Measurements from ENCODE around the gene YKT6. TPM values are rescaled to one million over a fixed set of nuclear protein-coding genes. Genes with fewer than 3 reads are reported as not detected.

The YKT6 gene
- total RNA-seq (59.8 and 92.9 TPM in 2 replicates), polyA plus RNA-seq (76.2 and 105 TPM in 2 replicates)

GRCh38 chr7:44200699-44201461 lies at the start of gene YKT6:
Gene YKT6, plus strand, starts transcription at chr7:44200978. Its CDS starts 158 bp downstream, at chr7:44201136.
- H3K36me3 ChIP-seq, result peaks cover 13% of the 10 kb centered on the region
- H3K27ac ChIP-seq, result peak within 1 kb of the TSS; percentile 87
- H3K27me3 ChIP-seq, result no peaks in the 10 kb centered on the region
- H3K4me3 ChIP-seq, result peak within 1 kb of the TSS; percentile 63
- DNase-seq (ENCODE audit: low read depth in 1 of 2, low spot score in 1 of 2), result peak; percentile 95 to 96
- H3K9me3 ChIP-seq (ENCODE audit: low read depth), result no peaks in the 10 kb centered on the region
- peak; percentile 63 for TF ChIP-seq CTCF (IDR thresholded peaks at IDR 0.05; ENCODE audit: low read depth, low read length)
- peaks cover 12% of the 10 kb centered on the region for H3K4me1 ChIP-seq (ENCODE audit: low read depth)

- H3K4me1 ChIP-seq (ENCODE audit: low read depth), result peaks cover 18% of the 10 kb centered on the region
- DNase-seq (ENCODE audit: low read depth in 1 of 2, low spot score in 1 of 2), result no peak
- no peak overlapping the region for H3K4me3 ChIP-seq
- H3K9me3 ChIP-seq (ENCODE audit: low read depth), result no peaks in the 10 kb centered on the region
- H3K36me3 ChIP-seq, result no peaks in the 10 kb centered on the region
- no peak for TF ChIP-seq CTCF (IDR thresholded peaks at IDR 0.05; ENCODE audit: low read depth, low read length)
- no peaks in the 10 kb centered on the region for H3K27me3 ChIP-seq
- no peak overlapping the region for H3K27ac ChIP-seq
Measured at GRCh38 chr7:44151956-44152355, 48.8 kb upstream of the YKT6 start.

- H3K4me3 ChIP-seq, result no peak overlapping the region
- no peaks in the 10 kb centered on the region for H3K36me3 ChIP-seq
- no peak for DNase-seq (ENCODE audit: low read depth in 1 of 2, low spot score in 1 of 2)
- peaks cover 9% of the 10 kb centered on the region for H3K4me1 ChIP-seq (ENCODE audit: low read depth)
- no peaks in the 10 kb centered on the region for H3K27me3 ChIP-seq
- no peak for TF ChIP-seq CTCF (IDR thresholded peaks at IDR 0.05; ENCODE audit: low read depth, low read length)
- no peaks in the 10 kb centered on the region for H3K9me3 ChIP-seq (ENCODE audit: low read depth)
- no peak overlapping the region for H3K27ac ChIP-seq
Measured at GRCh38 chr7:44152971-44153947, 47.5 kb upstream of the YKT6 start.

- Histone ChIP-seq H3K4me3 (no peak overlapping the region), H3K9me3 (ENCODE audit: low read depth) (no peaks in the 10 kb centered on the region), H3K4me1 (ENCODE audit: low read depth) (peaks cover 9% of the 10 kb centered on the region), H3K27ac (no peak overlapping the region), H3K27me3 (no peaks in the 10 kb centered on the region), H3K36me3 (no peaks in the 10 kb centered on the region)
- no peak for TF ChIP-seq CTCF (IDR thresholded peaks at IDR 0.05; ENCODE audit: low read depth, low read length)
- DNase-seq (ENCODE audit: low read depth in 1 of 2, low spot score in 1 of 2), result no peak
Measured at GRCh38 chr7:44153948-44154335, 46.8 kb upstream of the YKT6 start.

GRCh38 chr7:44154703-44155102 lies 46.1 kb upstream of the YKT6 start:
- Histone ChIP-seq H3K4me1 (ENCODE audit: low read depth) (peaks cover 9% of the 10 kb centered on the region), H3K27ac (no peak overlapping the region), H3K27me3 (no peaks in the 10 kb centered on the region), H3K36me3 (no peaks in the 10 kb centered on the region), H3K9me3 (ENCODE audit: low read depth) (no peaks in the 10 kb centered on the region), H3K4me3 (no peak overlapping the region)
- TF ChIP-seq CTCF (IDR thresholded peaks at IDR 0.05; ENCODE audit: low read depth, low read length), result no peak
- no peak for DNase-seq (ENCODE audit: low read depth in 1 of 2, low spot score in 1 of 2)
